B cell (primary cell): ENCODE results near the gene TMEM44.

Experiments used
- EZH2 ChIP-seq: IDR thresholded peaks from 2 replicates; pipeline ENCODE4 v1.6.1; 2012; ENCODE audit warnings: borderline replicate concordance, low read depth, mild to moderate bottlenecking, moderate library complexity, low read length; ENCODE audit not compliant: insufficient read depth, poor library complexity, severe bottlenecking
- TF ChIP-seq, protein P1 (sequence below): fragments of 200-600 bp; IDR thresholded peaks from one replicate; pipeline ENCODE4 v1.8.0; 2022; ENCODE audit warnings: antibody characterized with exemption, mild to moderate bottlenecking

DNA sequence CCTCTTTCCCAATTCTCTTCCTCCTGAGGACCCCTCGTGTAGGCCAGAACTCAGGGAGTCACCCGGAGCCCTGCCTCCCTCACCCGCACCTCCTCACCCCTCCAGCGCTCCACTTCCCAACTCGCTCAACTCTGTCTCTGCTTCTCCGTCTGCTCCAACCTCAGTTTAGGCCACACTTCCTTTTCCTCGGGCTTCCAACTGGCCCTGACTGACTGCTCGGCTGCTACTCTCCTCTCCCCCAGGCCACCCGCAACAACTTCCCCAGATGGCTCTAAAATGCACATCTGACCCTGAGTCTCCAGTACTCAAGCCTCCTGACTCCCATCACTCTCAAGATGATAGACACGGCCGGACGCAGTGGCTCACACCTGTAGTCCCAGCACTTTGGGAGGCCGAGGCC, 23.6 kb downstream of the TMEM44 start:
- TF ChIP-seq, protein P1, sequence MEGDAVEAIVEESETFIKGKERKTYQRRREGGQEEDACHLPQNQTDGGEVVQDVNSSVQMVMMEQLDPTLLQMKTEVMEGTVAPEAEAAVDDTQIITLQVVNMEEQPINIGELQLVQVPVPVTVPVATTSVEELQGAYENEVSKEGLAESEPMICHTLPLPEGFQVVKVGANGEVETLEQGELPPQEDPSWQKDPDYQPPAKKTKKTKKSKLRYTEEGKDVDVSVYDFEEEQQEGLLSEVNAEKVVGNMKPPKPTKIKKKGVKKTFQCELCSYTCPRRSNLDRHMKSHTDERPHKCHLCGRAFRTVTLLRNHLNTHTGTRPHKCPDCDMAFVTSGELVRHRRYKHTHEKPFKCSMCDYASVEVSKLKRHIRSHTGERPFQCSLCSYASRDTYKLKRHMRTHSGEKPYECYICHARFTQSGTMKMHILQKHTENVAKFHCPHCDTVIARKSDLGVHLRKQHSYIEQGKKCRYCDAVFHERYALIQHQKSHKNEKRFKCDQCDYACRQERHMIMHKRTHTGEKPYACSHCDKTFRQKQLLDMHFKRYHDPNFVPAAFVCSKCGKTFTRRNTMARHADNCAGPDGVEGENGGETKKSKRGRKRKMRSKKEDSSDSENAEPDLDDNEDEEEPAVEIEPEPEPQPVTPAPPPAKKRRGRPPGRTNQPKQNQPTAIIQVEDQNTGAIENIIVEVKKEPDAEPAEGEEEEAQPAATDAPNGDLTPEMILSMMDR = no peak
- no peak for TF ChIP-seq EZH2
